Panc1 (cell line): ENCODE measurements around the gene CNNM4. TPM values are rescaled to one million over a fixed set of nuclear protein-coding genes. Genes with fewer than 3 reads are reported as not detected.
A peak's percentile ranks its signal among the peaks of the same experiment; 100 is the strongest.

Experiments used
- ATAC-seq: fragments of 200-7000 bp; cut with Tn5 transposase; 2 replicates; pipeline ENCODE4 v1.9.1; 2020; ENCODE audit warnings: mild to moderate bottlenecking, moderate library complexity
- BruUV-seq: library from RNA; stranded (reverse); fragments of 400-500 nt; replicated peaks from 2 replicates; lab custom pipeline; 2021; lab: Mats Ljungman, UMichigan
- CTCF ChIA-PET: fragments of 300-600 bp; sonication (Branson Sonifier 250); formaldehyde crosslinking; loops from one replicate; lab custom pipeline; 2022; ENCODE audit warnings: antibody characterized with exemption; lab: Charles Lee
- POLR2A ChIA-PET: fragments of 300-600 bp; sonication (Branson Sonifier 250); formaldehyde crosslinking; loops from one replicate; lab custom pipeline; 2022; ENCODE audit warnings: antibody characterized with exemption; lab: Charles Lee
- DNase-seq: peaks from one replicate; pipeline ENCODE4 v3.0.0-alpha.2; 2010; ENCODE audit warnings: low read depth, low spot score
- H3K27ac ChIP-seq: 2 replicates; pipeline ENCODE4 v1.5.1; 2011; ENCODE audit warnings: mild to moderate bottlenecking, low read length, inconsistent platforms
- H3K27me3 ChIP-seq: fragments of 200-500 bp; sonication (Bioruptor generic); 2 replicates; pipeline ENCODE4 v1.6.0; 2014; ENCODE audit warnings: low read length, inconsistent platforms; ENCODE audit not compliant: control insufficient read depth, insufficient read depth
- H3K36me3 ChIP-seq: fragments of 200-500 bp; sonication (Bioruptor generic); 2 replicates; pipeline ENCODE4 v1.5.1; 2014; ENCODE audit warnings: inconsistent platforms, mild to moderate bottlenecking, low read length, moderate library complexity; ENCODE audit not compliant: control insufficient read depth, insufficient read depth
- H3K4me1 ChIP-seq: 2 replicates; pipeline ENCODE4 v1.5.1; 2011; ENCODE audit warnings: inconsistent platforms, mild to moderate bottlenecking, low read length, moderate library complexity; ENCODE audit not compliant: control insufficient read depth, insufficient read depth
- H3K4me3 ChIP-seq, 2 experiments: 2 replicates each; pipeline ENCODE4 v1.5.1; 2011 to 2012; ENCODE audit warnings: low read depth in 2 of 2, low read length in 2 of 2, mild to moderate bottlenecking in 2 of 2, inconsistent platforms in 1 of 2, moderate library complexity in 1 of 2
- H3K9me3 ChIP-seq: fragments of 200-500 bp; sonication (Bioruptor generic); 2 replicates; pipeline ENCODE4 v1.5.1; 2014; ENCODE audit warnings: low read depth, mild to moderate bottlenecking, inconsistent platforms, low read length, moderate library complexity; ENCODE audit not compliant: control insufficient read depth, insufficient read depth
- CTCF ChIP-seq: fragments of 450-650 bp; IDR thresholded peaks from 2 replicates; pipeline ENCODE4 v1.5.1; 2017; ENCODE audit warnings: mild to moderate bottlenecking
- POLR2AphosphoS5 ChIP-seq: IDR thresholded peaks from 2 replicates; pipeline ENCODE4 v1.6.1; 2012; ENCODE audit warnings: mild to moderate bottlenecking, low read depth, low read length, moderate library complexity
- REST ChIP-seq, 2 experiments: IDR thresholded peaks; 2 replicates each; pipeline ENCODE4 v1.6.1; 2011 to 2012; ENCODE audit warnings: low read depth in 2 of 2, control low read depth in 1 of 2, low read length in 1 of 2, mild to moderate bottlenecking in 1 of 2, moderate library complexity in 1 of 2; ENCODE audit not compliant: insufficient read depth in 1 of 2
- SIN3A ChIP-seq: IDR thresholded peaks from 2 replicates; pipeline ENCODE4 v1.6.1; 2012; ENCODE audit warnings: low read depth, mild to moderate bottlenecking, low read length, moderate library complexity, borderline replicate concordance; ENCODE audit not compliant: insufficient read depth
- TCF7L2 ChIP-seq: IDR thresholded peaks from 2 replicates; pipeline ENCODE4 v1.6.1; 2011; ENCODE audit warnings: mild to moderate bottlenecking, low read depth, low read length, inconsistent platforms
- in situ Hi-C: cut with HindIII; loops from 2 replicates; pipeline ENCODE4 v1.10.0; 2016; ENCODE audit warnings: low sequenced_read_pairs, low pct_unique_long_range_greater_than_20kb
- intact Hi-C: fragments of 100-400 bp; cut with micrococcal nuclease; formaldehyde crosslinking; loops from one replicate; pipeline ENCODE4 v1.10.0; 2022; ENCODE audit not compliant: unreplicated experiment
- total RNA-seq: library from RNA; stranded (reverse); gene quantifications from one replicate; pipeline ENCODE4 v1.2.1, GENCODE V29; 2021; ENCODE audit not compliant: unreplicated experiment

CNNM4 gene
- total RNA-seq, 1 experiment from 2014 or later: 15.7 TPM

- TF ChIP-seq POLR2AphosphoS5: no peak
- TF ChIP-seq REST (IDR thresholded peaks at IDR 0.05; ENCODE audit: insufficient read depth in 1 of 2, low read depth in 2 of 2, low read length in 1 of 2): no peak
- TF ChIP-seq TCF7L2: no peak
- TF ChIP-seq SIN3A: no peak
- no peak for TF ChIP-seq CTCF
- in situ Hi-C loops: no loop called here
- POLR2A ChIA-PET: no interaction called here
Observed at GRCh38 chr2:96737831-96738230, 22.9 kb upstream of the CNNM4 start.

GRCh38 chr2:96739076-96739632 is 21.5 kb upstream of the CNNM4 start:
- Histone ChIP-seq H3K9me3 (no peaks in the 10 kb centered on the region), H3K27me3 (no peaks in the 10 kb centered on the region), H3K4me3 (peak overlapping the region; percentile 82 to 83), H3K4me1 (peaks cover 6% of the 10 kb centered on the region; the same call in 1 of the 2 replicates), H3K27ac (peak overlapping the region; percentile 90), H3K36me3 (peaks cover 9% of the 10 kb centered on the region; the same call in 1 of the 2 replicates)
- ChIA-PET CTCF (no interaction called here), POLR2A (no interaction called here)
- intact Hi-C loops: no loop called here
- no peak for TF ChIP-seq POLR2AphosphoS5
- TF ChIP-seq REST (IDR thresholded peaks at IDR 0.05; ENCODE audit: insufficient read depth in 1 of 2, low read depth in 2 of 2, low read length in 1 of 2): no peak
- no peak for TF ChIP-seq CTCF
- TF ChIP-seq SIN3A: no peak
- no peak for TF ChIP-seq TCF7L2
- ATAC-seq (no peak; the same call in 1 of the 2 replicates), DNase-seq (no peak)
- in situ Hi-C loops: no loop called here
- BruUV-seq: TSS peak; percentile 89

More at GRCh38 chr2:96737831-96738230, 22.9 kb upstream of the CNNM4 start:
- Histone ChIP-seq H3K4me3 (no peak overlapping the region), H3K27me3 (no peaks in the 10 kb centered on the region), H3K27ac (no peak overlapping the region), H3K9me3 (no peaks in the 10 kb centered on the region), H3K36me3 (peaks cover 17% of the 10 kb centered on the region), H3K4me1 (peaks cover 6% of the 10 kb centered on the region; the same call in 1 of the 2 replicates)
- no peak for DNase-seq
- BruUV-seq: TSS peak; percentile 43
- intact Hi-C loops: no loop called here
- CTCF ChIA-PET: no interaction called here
- no peak for ATAC-seq
